Sigmoid colon (tissue), 4 donors: ENCODE results near the gene NCAN.

Experiments
- POLR2A ChIP-seq, 2 donors: fragments of 450-650 bp; IDR thresholded peaks; one replicate each; pipeline ENCODE4 v1.6.1; 2016; ENCODE audit warnings: antibody characterized with exemption in 2 of 2, mild to moderate bottlenecking in 2 of 2, moderate library complexity in 2 of 2
- POLR2AphosphoS5 ChIP-seq, 4 donors: sonication (generic); formaldehyde crosslinking; IDR thresholded peaks; one replicate each; pipeline ENCODE4 v1.6.1; 2017; ENCODE audit warnings: antibody characterized with exemption in 4 of 4
- TF ChIP-seq, protein P1 (sequence below), 4 experiments: fragments of 450-650 bp in 3 of 4; fragments of 200-600 bp in 1 of 4; IDR thresholded peaks; one replicate each; pipeline ENCODE4 v1.5.1; 2016 to 2019; ENCODE audit warnings: antibody characterized with exemption in 4 of 4, mild to moderate bottlenecking in 3 of 4, moderate library complexity in 2 of 4

DNA sequence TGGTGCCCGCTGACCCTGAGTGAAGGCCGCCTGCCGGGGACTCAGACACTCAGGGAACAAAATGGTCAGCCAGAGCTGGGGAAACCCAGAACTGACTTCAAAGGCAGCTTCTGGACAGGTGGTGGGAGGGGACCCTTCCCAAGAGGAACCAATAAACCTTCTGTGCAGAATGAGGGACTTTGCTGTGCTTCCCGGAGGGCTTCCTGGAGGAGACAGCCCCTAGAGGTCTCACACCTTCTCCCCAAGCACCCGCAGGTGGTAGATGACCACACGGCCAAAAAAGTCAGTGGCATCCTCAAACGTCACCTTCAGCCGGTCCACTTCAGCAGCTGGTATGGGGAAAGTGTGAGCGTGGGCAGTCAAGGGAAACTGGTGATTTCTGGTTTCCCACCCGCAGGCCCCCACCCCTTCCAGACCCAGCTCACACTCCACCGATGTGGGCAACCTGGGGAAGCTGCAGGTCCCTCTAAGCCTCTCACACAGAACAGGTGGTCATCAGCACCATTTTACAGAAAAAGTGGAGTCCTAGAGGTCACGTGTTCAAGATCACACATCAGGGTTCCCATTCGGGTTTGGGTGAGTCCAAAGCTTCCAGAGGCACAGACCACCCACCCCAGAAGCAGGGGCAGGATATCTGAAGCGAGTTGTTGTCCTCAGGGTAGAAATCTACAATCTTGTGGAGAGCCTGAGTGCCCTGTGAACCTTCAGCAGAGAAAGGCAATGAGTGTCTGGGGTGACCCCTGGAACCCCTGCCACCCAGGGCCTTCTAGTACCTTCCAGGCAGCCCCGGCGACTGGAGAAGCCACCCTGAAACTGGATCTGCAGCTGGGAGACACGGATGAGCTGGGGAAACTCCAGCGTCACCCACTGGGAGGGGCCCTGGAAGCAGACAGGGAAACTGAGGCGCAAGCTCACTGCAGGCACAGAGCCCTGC is 9.8 kb upstream of the NCAN start:
- TF ChIP-seq POLR2A (IDR thresholded peaks at IDR 0.05) (no peak), POLR2AphosphoS5 (IDR thresholded peaks at IDR 0.05) (no peak)
- TF ChIP-seq, protein P1, sequence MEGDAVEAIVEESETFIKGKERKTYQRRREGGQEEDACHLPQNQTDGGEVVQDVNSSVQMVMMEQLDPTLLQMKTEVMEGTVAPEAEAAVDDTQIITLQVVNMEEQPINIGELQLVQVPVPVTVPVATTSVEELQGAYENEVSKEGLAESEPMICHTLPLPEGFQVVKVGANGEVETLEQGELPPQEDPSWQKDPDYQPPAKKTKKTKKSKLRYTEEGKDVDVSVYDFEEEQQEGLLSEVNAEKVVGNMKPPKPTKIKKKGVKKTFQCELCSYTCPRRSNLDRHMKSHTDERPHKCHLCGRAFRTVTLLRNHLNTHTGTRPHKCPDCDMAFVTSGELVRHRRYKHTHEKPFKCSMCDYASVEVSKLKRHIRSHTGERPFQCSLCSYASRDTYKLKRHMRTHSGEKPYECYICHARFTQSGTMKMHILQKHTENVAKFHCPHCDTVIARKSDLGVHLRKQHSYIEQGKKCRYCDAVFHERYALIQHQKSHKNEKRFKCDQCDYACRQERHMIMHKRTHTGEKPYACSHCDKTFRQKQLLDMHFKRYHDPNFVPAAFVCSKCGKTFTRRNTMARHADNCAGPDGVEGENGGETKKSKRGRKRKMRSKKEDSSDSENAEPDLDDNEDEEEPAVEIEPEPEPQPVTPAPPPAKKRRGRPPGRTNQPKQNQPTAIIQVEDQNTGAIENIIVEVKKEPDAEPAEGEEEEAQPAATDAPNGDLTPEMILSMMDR (IDR thresholded peaks at IDR 0.05): no peak
